MCF 10A (cell line): Measurements from ENCODE around the gene NEU2. TPM values are rescaled to one million over a fixed set of nuclear protein-coding genes. Genes with fewer than 3 reads are reported as not detected.

ENCODE experiments used
- BruUV-seq: library from RNA; stranded (reverse); fragments of 400-500 nt; replicated peaks from 2 replicates; lab custom pipeline; 2021; lab: Mats Ljungman, UMichigan
- CTCF ChIA-PET: fragments of 300-600 bp; sonication (Branson Sonifier 250); formaldehyde crosslinking; extraction: SDS; loops from one replicate; lab custom pipeline; 2021; ENCODE audit warnings: antibody characterized with exemption, inconsistent platforms; lab: Yijun Ruan, JAX
- POLR2A ChIA-PET: fragments of 300-600, 350-650 bp; sonication (Branson Sonifier 250); formaldehyde crosslinking; extraction: SDS; loops from one replicate; lab custom pipeline; 2020; ENCODE audit warnings: antibody characterized with exemption, inconsistent platforms; lab: Yijun Ruan, JAX
- DNase-seq: peaks from one replicate; pipeline ENCODE4 v3.0.0-alpha.2; 2018; ENCODE audit not compliant: unreplicated experiment
- H3K27ac Mint-ChIP-seq: one replicate; pipeline ENCODE4 v1.8.0; 2022; ENCODE audit warnings: mild to moderate bottlenecking, low read depth, mixed read lengths; ENCODE audit not compliant: unreplicated experiment
- H3K27me3 Mint-ChIP-seq: one replicate; pipeline ENCODE4 v1.8.0; 2022; ENCODE audit warnings: mixed read lengths; ENCODE audit not compliant: insufficient read depth, unreplicated experiment
- H3K36me3 Mint-ChIP-seq: one replicate; pipeline ENCODE4 v1.8.0; 2022; ENCODE audit warnings: mild to moderate bottlenecking, moderate library complexity, mixed read lengths; ENCODE audit not compliant: insufficient read depth, unreplicated experiment
- H3K4me1 Mint-ChIP-seq: one replicate; pipeline ENCODE4 v1.8.0; 2022; ENCODE audit warnings: mixed read lengths; ENCODE audit not compliant: insufficient read depth, unreplicated experiment
- H3K4me3 Mint-ChIP-seq: one replicate; pipeline ENCODE4 v1.8.0; 2022; ENCODE audit warnings: mild to moderate bottlenecking, moderate library complexity, mixed read lengths; ENCODE audit not compliant: unreplicated experiment
- H3K9me3 Mint-ChIP-seq: one replicate; pipeline ENCODE4 v1.8.0; 2022; ENCODE audit warnings: mixed read lengths; ENCODE audit not compliant: unreplicated experiment
- CTCF ChIP-seq: fragments of 200-600 bp; IDR thresholded peaks from one replicate; pipeline ENCODE4 v1.8.0; 2022; ENCODE audit warnings: antibody characterized with exemption, mild to moderate bottlenecking; ENCODE audit not compliant: unreplicated experiment
- intact Hi-C: fragments of 100-400 bp; cut with micrococcal nuclease; formaldehyde crosslinking; loops from 2 replicates; pipeline ENCODE4 v1.14.1; 2022
- total RNA-seq: library from RNA; stranded (reverse); gene quantifications from 2 replicates; pipeline ENCODE4 v1.2.3, GENCODE V29; 2022

Gene NEU2
- total RNA-seq, 1 experiment from 2014 or later = not detected

GRCh38 chr2:233002829-233003657, 29.4 kb upstream of the NEU2 start:
- intact Hi-C loops = no loop called here
- no peaks in the 10 kb centered on the region for H3K27me3 Mint-ChIP-seq
- H3K36me3 Mint-ChIP-seq = no peaks in the 10 kb centered on the region
- no peak overlapping the region for H3K27ac Mint-ChIP-seq
- no peak for TF ChIP-seq CTCF
- H3K4me3 Mint-ChIP-seq = no peak overlapping the region
- H3K9me3 Mint-ChIP-seq = no peaks in the 10 kb centered on the region
- H3K4me1 Mint-ChIP-seq = no peaks in the 10 kb centered on the region
- POLR2A ChIA-PET = no interaction called here
- CTCF ChIA-PET = interaction anchor here (0.8 kb wide), 2 partner anchors 21 to 77 kb away, joined by 3 to 4 read pairs; no protein-coding TSS in a partner anchor
- DNase-seq = no peak
- no TSS peak for BruUV-seq

- no TSS peak for BruUV-seq
- TF ChIP-seq CTCF = no peak
- Mint-ChIP-seq H3K27ac (no peak overlapping the region), H3K4me3 (no peak overlapping the region), H3K36me3 (no peaks in the 10 kb centered on the region), H3K27me3 (no peaks in the 10 kb centered on the region), H3K9me3 (no peaks in the 10 kb centered on the region), H3K4me1 (no peaks in the 10 kb centered on the region)
- no peak for DNase-seq
- intact Hi-C loops = no loop called here
- CTCF ChIA-PET = interaction anchor here (0.8 kb wide), 2 partner anchors 21 to 78 kb away, joined by 3 to 4 read pairs; no protein-coding TSS in a partner anchor
- POLR2A ChIA-PET = no interaction called here
Measured at GRCh38 chr2:233003658-233004555, 28.6 kb upstream of the NEU2 start.

GRCh38 chr2:233005096-233005495, 27.4 kb upstream of the NEU2 start:
- DNase-seq = no peak
- intact Hi-C loops = no loop called here
- BruUV-seq = no TSS peak
- H3K36me3 Mint-ChIP-seq = no peaks in the 10 kb centered on the region
- no peaks in the 10 kb centered on the region for H3K27me3 Mint-ChIP-seq
- POLR2A ChIA-PET = no interaction called here
- H3K4me3 Mint-ChIP-seq = no peak overlapping the region
- no peaks in the 10 kb centered on the region for H3K9me3 Mint-ChIP-seq
- H3K4me1 Mint-ChIP-seq = no peaks in the 10 kb centered on the region
- CTCF ChIA-PET = no interaction called here
- H3K27ac Mint-ChIP-seq = no peak overlapping the region
- TF ChIP-seq CTCF = no peak

GRCh38 chr2:233006648-233007047, 25.8 kb upstream of the NEU2 start:
- Mint-ChIP-seq H3K4me3 (no peak overlapping the region), H3K36me3 (no peaks in the 10 kb centered on the region), H3K4me1 (no peaks in the 10 kb centered on the region), H3K9me3 (no peaks in the 10 kb centered on the region), H3K27ac (no peak overlapping the region), H3K27me3 (no peaks in the 10 kb centered on the region)
- intact Hi-C loops = no loop called here
- ChIA-PET POLR2A (no interaction called here), CTCF (no interaction called here)
- no TSS peak for BruUV-seq
- no peak for TF ChIP-seq CTCF
- DNase-seq = no peak
